DMS 273 (cell line): ENCODE data around the gene PIGS.
"Not testable (repeated sequence)": the region's sequence is repeated elsewhere in the genome, so short reads cannot be mapped to it uniquely, and the experiment has no call there.

Source experiments
- DNase-seq: peaks from one replicate; lab custom pipeline; 2025; ENCODE audit not compliant: unreplicated experiment; lab: John Stamatoyannopoulos, UW

The PIGS gene

DNA sequence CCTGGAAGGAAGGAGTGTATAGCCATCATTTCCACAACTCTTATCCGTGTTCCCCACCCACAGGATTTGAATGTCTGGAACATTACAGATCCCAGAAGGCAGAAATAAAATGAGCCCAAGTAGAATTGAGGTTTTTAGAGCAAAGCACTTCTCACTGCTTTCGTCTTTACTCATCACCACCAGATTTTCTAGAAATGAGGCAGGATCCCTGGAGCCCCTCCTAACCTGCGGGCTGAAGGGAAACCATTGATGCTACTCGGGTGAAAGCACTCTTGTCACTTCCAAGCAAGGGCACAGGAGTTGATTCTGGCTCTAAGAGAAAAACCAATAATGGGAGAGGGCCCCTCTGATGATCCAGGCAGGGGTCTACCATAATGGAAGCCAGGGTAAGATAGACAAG lies 8.2 kb upstream of the PIGS start:
- DNase-seq = no peak

DNA sequence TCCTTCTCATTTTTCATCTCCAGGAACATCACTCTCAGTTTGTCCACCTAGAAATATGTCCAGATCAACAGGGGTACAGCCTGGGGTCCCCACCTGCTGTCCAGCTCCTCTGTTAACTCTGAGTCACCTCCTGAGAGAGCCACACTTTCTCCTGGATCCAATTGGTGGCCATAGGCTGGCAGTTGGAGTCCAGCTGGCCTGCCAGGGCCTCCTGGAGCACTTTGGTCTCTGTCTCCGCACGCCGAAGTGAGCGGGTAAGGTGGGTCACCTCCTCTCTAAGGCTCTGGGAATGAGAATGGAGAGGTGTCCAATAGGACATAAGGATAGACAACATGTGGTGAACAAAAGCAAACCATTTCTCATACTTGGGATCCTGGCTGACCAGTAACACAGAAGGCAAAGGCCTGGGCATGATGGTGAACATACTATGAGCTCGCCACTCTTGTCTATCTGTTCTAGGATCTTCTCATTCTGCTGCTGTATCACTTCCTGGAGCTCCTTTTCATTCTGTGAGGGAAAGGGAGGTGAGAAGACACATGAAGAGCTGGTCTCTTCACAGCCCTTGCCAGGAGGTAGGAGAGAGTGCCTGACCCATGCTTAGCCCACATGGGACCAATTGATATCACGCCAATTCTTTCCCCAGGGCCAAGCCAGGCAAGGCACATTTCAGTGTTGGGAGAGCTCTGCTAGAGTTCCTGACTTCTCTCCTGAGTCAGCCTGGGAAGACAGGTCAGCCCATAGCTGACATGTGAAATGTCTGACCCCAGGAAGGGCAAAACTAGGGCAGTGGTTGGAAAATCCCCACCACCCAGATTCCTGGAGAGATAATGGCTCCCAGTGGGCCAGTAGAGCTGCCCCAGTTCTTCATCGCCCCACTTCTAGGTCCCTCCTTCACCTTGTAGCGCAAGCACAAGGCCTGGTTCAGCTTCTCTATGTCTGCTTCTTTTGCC lies 7.2 kb upstream of the PIGS start:
- DNase-seq = no peak

DNA sequence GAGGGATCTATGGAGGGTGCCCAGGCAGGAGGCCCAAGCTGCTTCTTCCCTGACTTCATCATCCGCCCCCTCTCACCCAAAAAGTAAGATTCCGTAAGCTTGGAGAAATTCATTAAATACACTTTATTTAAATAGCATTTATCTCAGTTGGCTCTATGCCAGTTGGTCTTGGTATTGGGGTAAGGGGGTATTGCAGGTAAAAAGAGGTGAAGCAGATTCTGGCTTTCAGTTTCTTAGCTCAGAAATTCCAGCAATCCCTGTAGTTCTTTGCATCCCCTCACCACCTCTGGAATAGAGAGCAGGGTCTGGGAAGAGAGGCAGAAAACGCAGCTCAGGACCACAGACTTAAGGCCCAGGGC lies 6.1 kb upstream of the PIGS start:
- DNase-seq = peak; percentile 64

DNA sequence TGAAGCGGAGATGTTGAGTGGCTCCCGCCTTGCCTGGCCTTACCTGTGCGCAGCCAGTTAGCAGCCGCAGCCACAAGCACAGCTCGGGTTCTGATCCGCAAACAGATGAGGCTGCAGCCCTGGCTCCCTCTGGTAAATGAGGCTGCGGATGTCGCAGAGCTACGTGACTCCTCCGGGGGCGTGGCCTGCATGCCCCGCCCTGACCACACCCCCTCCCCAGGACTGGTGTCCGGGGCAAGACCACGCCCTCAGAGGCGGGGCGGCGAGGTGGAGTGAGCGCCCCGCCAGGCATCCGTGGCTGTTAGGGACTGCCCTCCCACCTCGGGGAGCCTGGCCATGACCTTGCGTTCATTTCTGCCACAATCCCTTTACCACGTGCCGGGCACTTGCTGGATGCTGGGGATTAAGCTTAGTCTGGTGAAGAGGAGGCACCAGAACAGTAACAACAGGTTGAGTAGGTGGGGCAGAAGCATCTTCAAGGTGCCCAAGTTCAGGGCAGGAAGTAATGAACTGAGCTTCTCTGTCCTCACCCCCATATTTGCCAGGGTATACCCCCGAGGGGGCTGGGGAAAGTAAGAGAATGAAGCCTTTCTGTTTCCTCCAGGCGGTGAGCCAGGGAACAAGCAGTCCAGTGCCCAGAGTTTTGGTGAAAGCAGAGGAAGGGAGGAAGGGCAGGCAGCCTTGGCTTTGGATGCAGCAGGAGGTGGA lies 5.6 kb upstream of the PIGS start, which contains the start of gene ALDOC:
ALDOC (minus strand) TSS at position 138 of the 708 bp plus-strand sequence. CDS start 1,363 bp downstream, outside the sequence.
- peak; percentile 99 for DNase-seq

DNA sequence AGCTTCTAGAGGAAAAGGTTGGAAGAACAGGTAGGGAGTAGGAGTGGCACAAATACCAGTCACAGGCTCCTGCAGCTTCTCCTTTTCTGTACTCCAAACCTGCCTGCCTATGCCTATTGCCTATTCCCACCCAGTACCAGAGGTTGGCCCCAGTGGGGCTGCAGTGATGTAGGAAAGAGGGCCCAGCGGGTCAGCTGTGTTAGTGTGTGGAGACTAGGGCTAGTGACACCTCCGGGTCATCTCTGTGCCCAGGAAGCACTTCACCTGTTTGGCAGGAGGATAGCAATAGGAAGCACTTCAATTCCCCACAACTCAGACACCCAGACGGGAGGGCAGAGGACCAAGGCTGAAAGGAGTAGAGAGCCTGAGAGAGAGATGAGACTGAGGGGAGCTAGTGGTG lies 4.7 kb upstream of the PIGS start:
- not testable (repeated sequence) for DNase-seq

DNA sequence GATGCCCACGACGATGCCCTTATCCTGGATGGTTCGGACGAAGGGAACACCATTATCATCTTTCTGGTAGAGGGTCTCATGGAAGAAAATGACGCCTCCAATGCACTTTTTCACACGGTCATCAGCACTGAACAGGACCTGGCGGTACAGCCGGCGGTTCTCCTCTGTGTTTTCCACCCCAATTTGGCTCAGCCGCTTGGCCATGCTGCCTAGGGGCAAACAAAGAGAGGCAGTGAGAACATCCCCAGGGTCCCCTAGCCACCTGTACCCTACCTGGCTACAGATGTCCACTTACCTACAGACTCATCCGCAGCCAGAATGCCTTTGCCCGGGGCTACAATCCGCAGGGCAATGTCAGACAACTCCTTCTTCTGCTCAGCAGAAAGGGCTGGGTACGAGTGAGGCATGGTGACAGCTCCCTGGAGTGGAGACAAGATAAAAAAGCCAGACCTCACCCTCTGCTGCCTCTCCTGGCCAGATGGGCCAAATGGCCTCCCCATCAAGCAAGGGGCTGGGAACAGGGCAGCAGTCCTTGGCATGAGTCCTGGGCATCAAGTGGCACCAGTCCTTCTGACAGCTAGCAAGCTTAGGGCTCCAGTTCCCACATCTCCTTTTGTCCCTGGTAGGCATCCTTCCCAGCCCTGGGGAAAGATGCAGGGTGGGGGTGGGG lies 3.9 kb upstream of the PIGS start:
- peak; percentile 41 for DNase-seq

GRCh38 chr17:28574526-28574925 lies 3.2 kb upstream of the PIGS start:
- DNase-seq = peak; percentile 39

- DNase-seq = no peak
These were observed 2.7 kb upstream of the PIGS start for GRCh38 chr17:28573966-28574480.

- DNase-seq = no peak
These were observed 2.2 kb upstream of the PIGS start for GRCh38 chr17:28573521-28573920.

GRCh38 chr17:28573040-28573380 lies 1.7 kb upstream of the PIGS start:
- no peak for DNase-seq

DNA sequence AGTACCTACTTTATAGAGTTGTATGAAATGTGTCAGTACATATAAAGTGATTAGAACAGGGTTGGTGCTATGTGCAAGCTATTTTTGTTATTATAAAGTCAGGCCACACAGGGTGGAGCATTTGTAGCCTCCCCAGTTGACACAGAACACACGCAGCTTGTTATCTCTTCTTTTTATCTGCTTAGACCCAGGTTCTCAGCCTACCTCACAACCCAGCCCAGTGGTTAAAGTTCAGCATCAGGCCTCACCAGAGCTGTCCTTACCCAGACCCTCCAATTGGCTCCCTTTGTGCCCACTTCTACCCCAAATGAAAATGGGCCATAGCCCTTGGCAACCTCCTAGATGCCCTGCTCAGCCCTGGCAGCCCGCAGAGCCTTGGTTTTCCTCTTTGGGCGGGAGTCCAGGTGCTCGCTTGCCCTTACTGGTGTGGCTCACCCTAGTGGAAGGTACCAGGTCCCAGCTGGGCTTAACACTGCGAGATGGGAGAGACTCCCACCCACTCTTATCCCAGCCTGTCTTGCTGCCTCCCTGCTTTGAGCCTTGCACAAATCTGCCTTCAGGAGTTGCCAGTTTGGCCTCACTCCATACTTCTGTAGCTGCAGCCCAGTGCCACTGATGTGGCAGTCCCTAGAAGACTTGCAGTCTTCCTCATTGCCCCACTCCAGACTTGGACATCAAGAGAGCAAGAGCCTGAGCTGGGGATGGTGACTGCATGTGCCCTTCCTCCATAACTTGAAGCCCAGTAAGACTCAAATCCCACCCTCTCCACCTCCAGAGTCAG lies 1.1 kb upstream of the PIGS start:
- peak; percentile 44 for DNase-seq

GRCh38 chr17:28570716-28571360 lies 486 bp downstream of the PIGS start:
- DNase-seq = peak; percentile 61

- no peak for DNase-seq
These were observed 1.9 kb downstream of the PIGS start for GRCh38 chr17:28569446-28569845.

DNA sequence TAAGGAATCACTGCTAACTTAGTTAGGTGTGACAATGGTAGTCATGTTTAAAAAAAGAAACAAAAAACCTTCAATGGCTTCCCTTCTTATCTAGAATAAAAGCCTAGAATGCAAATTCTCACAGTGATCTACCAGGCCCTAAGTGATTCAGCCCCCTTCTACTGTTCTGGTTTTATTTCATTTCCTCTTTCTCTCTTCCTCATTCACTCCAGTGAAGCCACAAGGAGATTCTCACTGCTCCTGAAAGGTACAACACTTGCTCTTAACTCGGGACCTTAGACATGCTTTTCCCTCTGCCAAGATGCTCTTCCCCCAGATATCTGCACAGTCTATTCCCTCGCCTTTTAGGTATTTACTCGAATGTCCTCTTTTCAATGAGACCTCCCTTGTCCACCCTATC lies 3.7 kb downstream of the PIGS start:
- DNase-seq = no peak

DNA sequence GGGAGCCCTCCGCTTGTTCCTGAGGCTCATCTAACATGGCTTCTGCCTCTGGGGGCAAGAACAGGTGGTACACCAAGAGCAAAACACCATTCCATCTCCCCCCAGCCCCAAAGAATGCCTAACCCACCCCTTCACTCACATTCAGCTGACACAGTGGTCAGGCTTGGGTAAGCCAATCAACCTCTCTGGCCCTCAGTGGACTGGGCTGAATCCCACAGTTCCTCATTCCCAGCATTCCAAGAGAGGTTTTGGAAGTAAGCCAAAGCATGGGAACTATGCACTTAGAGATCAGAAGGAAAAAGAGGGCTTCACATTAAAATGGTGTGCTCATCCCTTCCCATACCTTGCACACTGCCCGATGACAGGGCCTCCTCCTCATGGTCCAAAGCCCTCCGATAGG lies 7.8 kb downstream of the PIGS start:
- DNase-seq = peak; percentile 21

- no peak for DNase-seq
These were observed 16.3 kb downstream of the PIGS start for GRCh38 chr17:28555022-28555421.

- no peak for DNase-seq
These were observed 16.8 kb downstream of the PIGS start for GRCh38 chr17:28554565-28554964.

DNA sequence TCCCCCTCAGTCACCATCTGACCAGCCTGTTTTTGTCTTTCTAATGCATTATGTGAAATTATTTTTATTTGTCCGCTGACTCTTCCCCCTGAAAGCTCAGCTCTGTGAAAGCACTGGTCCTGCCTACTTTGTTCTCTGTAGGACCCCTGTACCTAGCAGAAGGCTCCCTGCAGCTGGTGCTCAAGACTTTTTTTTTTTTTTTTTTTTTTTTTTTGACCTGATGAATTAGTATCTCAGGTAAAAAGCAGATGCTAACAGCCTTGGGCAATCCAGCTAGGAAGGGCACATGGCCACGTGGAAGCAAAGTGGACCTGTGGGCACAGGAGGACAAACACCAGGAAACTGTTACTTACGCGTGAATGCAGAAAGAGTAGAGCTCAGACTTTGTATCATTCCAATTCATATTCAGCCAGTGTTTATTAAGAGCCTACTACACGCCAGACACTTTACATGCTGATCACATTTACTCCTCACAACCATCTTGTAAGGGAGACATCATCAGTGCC lies 18.3 kb downstream of the PIGS start:
- no peak for DNase-seq

DNA sequence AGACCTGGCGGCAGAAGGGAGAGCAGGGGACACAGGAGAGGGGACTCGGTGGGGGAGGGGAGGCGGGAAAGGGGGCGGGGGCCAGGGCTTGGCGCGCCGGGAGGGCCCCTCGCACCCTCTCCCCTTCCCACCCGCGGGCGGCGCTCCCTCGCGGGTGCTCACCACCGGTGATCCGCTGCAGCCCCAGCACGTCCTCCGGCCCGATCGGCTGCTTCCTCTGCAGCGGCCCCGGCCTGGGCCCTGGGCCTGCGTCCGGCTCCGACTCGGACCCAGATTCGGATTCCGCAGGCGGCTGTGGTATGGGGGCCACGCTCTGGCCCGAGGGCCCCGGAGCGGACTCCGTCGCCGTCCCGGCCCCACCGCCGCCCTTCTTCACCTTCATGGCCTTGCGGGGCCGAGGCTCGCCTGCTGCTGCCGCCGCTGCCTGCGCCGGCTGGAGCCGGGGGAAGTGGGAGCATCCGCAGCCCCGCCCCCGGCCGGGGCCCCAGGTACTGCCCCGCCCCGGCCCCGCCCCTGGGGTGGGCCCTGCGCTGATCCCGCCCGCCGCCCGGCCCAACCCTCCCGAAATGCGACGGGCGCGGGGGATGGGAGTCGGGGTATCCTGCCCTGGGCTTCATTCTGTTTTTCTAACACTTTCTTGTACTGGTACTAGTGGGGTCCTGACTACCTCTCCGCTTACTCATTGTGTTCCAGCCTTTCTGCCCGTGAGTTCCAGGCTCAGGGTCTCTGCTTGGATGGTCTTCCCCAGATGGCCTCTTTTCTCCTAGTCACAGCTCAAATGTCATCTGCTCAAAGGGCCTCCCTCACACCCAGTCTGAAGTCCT lies 18.9 kb downstream of the PIGS start, which contains the start of gene UNC119:
UNC119 (minus strand) TSS at position 449 of the 824 bp plus-strand sequence; CDS start at position 382, 67 bp downstream.
- DNase-seq = peak; percentile 93
